Measurements from ENCODE around the gene MTA1.

Gene MTA1

DNA sequence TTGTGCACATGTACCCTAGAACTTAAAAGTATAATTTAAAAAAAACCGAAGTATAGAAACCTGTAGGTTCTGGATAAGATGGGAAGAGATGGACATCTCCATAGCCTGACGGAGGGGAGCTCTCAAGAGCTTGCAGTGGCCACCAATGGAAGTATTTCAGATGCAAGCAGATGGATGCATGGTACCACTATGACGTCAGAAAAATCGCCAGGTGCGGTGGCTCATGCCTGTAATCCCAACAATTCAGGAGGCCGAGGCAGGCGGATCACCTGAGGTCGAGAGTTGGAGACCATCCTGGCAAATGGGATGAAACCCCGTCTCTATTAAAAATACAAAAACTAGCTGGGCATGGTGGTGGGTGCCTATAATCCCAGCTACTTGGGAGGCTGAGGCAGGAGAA is 17.9 kb upstream of the MTA1 start:
- Histone ChIP-seq H3K27me3 (ENCODE audit: insufficient read depth, low read length) (no peaks in the 10 kb centered on the region), H3K9me3 (ENCODE audit: low read length) (peaks cover 16% of the 10 kb centered on the region), H2AFZ (ENCODE audit: low read length) (no peak overlapping the region), H3K4me3 (ENCODE audit: low read depth, low read length, poor library complexity, severe bottlenecking) (no peak overlapping the region), H3K9ac (ENCODE audit: low read length) (no peak overlapping the region), H3K27ac (ENCODE audit: low read depth, low read length, poor library complexity, severe bottlenecking) (no peak overlapping the region), H3F3A (ENCODE audit: insufficient read depth, low read length) (no peaks in the 10 kb centered on the region), H4K20me1 (ENCODE audit: insufficient read depth, low read length) (no peaks in the 10 kb centered on the region), H3K4me2 (ENCODE audit: low read length) (no peak overlapping the region), H3K79me2 (ENCODE audit: insufficient read depth, low read length) (no peaks in the 10 kb centered on the region), H3K9me2 (ENCODE audit: low read depth, low read length) (no peaks in the 10 kb centered on the region), H3K36me3 (ENCODE audit: insufficient read depth, low read length) (peaks cover 22% of the 10 kb centered on the region), H3K4me1 (ENCODE audit: insufficient read depth, low read length, severe bottlenecking) (peaks cover 19% of the 10 kb centered on the region)
- TF ChIP-seq EZH2 (IDR thresholded peaks at IDR 0.05; ENCODE audit: borderline replicate concordance, low read length) = no peak
- TF ChIP-seq, protein P1, sequence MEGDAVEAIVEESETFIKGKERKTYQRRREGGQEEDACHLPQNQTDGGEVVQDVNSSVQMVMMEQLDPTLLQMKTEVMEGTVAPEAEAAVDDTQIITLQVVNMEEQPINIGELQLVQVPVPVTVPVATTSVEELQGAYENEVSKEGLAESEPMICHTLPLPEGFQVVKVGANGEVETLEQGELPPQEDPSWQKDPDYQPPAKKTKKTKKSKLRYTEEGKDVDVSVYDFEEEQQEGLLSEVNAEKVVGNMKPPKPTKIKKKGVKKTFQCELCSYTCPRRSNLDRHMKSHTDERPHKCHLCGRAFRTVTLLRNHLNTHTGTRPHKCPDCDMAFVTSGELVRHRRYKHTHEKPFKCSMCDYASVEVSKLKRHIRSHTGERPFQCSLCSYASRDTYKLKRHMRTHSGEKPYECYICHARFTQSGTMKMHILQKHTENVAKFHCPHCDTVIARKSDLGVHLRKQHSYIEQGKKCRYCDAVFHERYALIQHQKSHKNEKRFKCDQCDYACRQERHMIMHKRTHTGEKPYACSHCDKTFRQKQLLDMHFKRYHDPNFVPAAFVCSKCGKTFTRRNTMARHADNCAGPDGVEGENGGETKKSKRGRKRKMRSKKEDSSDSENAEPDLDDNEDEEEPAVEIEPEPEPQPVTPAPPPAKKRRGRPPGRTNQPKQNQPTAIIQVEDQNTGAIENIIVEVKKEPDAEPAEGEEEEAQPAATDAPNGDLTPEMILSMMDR (IDR thresholded peaks at IDR 0.05; ENCODE audit: low read length) = no peak

DNA sequence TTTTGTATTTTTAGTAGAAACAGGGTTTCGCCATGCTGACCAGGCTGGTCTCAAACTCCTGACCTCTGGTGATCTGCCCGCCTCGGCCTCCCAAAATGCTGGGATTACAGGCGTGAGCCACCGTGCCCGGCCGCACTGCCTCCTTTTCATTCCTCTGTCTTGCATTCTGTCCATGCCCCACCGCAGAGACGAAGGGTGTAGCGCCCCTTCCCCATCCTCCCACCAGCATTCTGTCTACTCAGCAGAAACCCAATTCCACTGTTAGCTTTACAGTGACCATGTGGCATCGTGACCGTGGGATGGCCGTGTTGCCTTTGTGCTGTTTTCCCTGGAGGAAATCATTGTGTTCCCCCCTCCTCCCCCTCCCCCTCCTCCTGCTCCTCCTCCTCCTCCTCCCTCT is 11.0 kb upstream of the MTA1 start:
- Histone ChIP-seq H3K4me3 (ENCODE audit: low read depth, low read length, poor library complexity, severe bottlenecking) (no peak overlapping the region), H3K79me2 (ENCODE audit: insufficient read depth, low read length) (no peaks in the 10 kb centered on the region), H3K4me1 (ENCODE audit: insufficient read depth, low read length, severe bottlenecking) (peaks cover 4% of the 10 kb centered on the region), H3K27me3 (ENCODE audit: insufficient read depth, low read length) (peaks cover 18% of the 10 kb centered on the region; the same call in 1 of the 2 replicates), H3K36me3 (ENCODE audit: insufficient read depth, low read length) (no peaks in the 10 kb centered on the region; the same call in 1 of the 2 replicates), H3F3A (ENCODE audit: insufficient read depth, low read length) (no peaks in the 10 kb centered on the region), H3K9me3 (ENCODE audit: low read length) (peaks cover 12% of the 10 kb centered on the region), H3K9me2 (ENCODE audit: low read depth, low read length) (no peaks in the 10 kb centered on the region), H3K27ac (ENCODE audit: low read depth, low read length, poor library complexity, severe bottlenecking) (no peak overlapping the region), H2AFZ (ENCODE audit: low read length) (no peak overlapping the region), H3K9ac (ENCODE audit: low read length) (no peak overlapping the region), H4K20me1 (ENCODE audit: insufficient read depth, low read length) (no peaks in the 10 kb centered on the region), H3K4me2 (ENCODE audit: low read length) (no peak overlapping the region)
- TF ChIP-seq, protein P1 (IDR thresholded peaks at IDR 0.05; ENCODE audit: low read length) = no peak
- no peak for TF ChIP-seq EZH2 (IDR thresholded peaks at IDR 0.05; ENCODE audit: borderline replicate concordance, low read length)

DNA sequence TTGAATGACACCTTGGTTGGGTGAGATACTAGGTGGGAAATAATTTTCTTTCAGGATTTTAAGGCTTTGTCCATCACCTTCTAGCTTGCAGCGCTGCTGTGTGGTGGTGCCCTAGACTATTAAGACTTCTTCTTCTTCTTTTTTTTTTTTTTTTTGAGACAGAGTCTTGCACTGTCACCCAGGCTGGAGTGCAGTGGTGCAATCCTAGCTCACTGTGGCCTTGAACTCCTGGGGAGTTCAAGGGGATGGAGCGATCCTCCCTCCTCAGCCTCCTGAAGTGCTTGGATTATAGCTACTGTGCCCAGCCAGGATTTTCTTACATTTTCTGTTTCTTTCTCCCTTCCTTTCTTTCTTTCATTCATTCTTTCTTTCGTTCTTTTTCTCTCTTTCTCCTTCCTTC is 10.3 kb upstream of the MTA1 start:
- Histone ChIP-seq H3K4me2 (ENCODE audit: low read length) (no peak overlapping the region), H3F3A (ENCODE audit: insufficient read depth, low read length) (no peaks in the 10 kb centered on the region), H3K9me2 (ENCODE audit: low read depth, low read length) (no peaks in the 10 kb centered on the region), H3K4me1 (ENCODE audit: insufficient read depth, low read length, severe bottlenecking) (peaks cover 4% of the 10 kb centered on the region), H3K27ac (ENCODE audit: low read depth, low read length, poor library complexity, severe bottlenecking) (no peak overlapping the region), H3K9ac (ENCODE audit: low read length) (no peak overlapping the region), H2AFZ (ENCODE audit: low read length) (no peak overlapping the region), H3K9me3 (ENCODE audit: low read length) (peaks cover 9% of the 10 kb centered on the region), H3K4me3 (ENCODE audit: low read depth, low read length, poor library complexity, severe bottlenecking) (no peak overlapping the region), H3K27me3 (ENCODE audit: insufficient read depth, low read length) (peaks cover 18% of the 10 kb centered on the region; the same call in 1 of the 2 replicates), H3K36me3 (ENCODE audit: insufficient read depth, low read length) (no peaks in the 10 kb centered on the region; the same call in 1 of the 2 replicates), H3K79me2 (ENCODE audit: insufficient read depth, low read length) (no peaks in the 10 kb centered on the region), H4K20me1 (ENCODE audit: insufficient read depth, low read length) (no peaks in the 10 kb centered on the region)
- TF ChIP-seq EZH2 (IDR thresholded peaks at IDR 0.05; ENCODE audit: borderline replicate concordance, low read length) = no peak

DNA sequence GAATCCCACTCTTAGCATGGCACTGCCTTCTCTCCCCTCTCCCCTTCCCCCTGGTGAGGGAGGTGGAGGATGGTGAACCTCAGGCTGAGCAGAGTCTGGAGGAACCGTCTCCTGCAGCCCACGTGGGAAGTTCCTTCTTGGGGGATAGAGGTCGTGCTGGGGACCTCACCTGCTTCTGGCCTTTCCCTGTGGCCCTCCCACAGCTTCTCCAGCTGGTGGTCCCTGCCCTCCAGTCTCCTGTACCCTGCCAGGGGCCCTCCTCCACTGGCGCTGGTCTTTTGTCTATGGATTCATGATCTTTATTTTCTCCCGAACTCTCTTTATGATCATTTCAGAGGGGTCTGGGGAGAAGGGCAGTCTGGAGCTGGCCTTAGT is 9.0 kb upstream of the MTA1 start:
- Histone ChIP-seq H3K4me1 (ENCODE audit: insufficient read depth, low read length, severe bottlenecking) (peaks cover 15% of the 10 kb centered on the region), H3K36me3 (ENCODE audit: insufficient read depth, low read length) (no peaks in the 10 kb centered on the region), H3K4me3 (ENCODE audit: low read depth, low read length, poor library complexity, severe bottlenecking) (no peak overlapping the region), H3K79me2 (ENCODE audit: insufficient read depth, low read length) (no peaks in the 10 kb centered on the region), H3K9me2 (ENCODE audit: low read depth, low read length) (no peaks in the 10 kb centered on the region), H3F3A (ENCODE audit: insufficient read depth, low read length) (no peaks in the 10 kb centered on the region), H3K27ac (ENCODE audit: low read depth, low read length, poor library complexity, severe bottlenecking) (no peak overlapping the region), H2AFZ (ENCODE audit: low read length) (no peak overlapping the region), H3K9ac (ENCODE audit: low read length) (no peak overlapping the region), H3K27me3 (ENCODE audit: insufficient read depth, low read length) (peaks cover 22% of the 10 kb centered on the region; the same call in 1 of the 2 replicates), H4K20me1 (ENCODE audit: insufficient read depth, low read length) (no peaks in the 10 kb centered on the region), H3K4me2 (ENCODE audit: low read length) (peak overlapping the region; percentile 12; the same call in 1 of the 2 replicates), H3K9me3 (ENCODE audit: low read length) (peaks cover 4% of the 10 kb centered on the region; the same call in 1 of the 2 replicates)
- no peak for TF ChIP-seq EZH2 (IDR thresholded peaks at IDR 0.05; ENCODE audit: borderline replicate concordance, low read length)
- TF ChIP-seq, protein P1 (IDR thresholded peaks at IDR 0.05; ENCODE audit: low read length) = no peak
